ENCODE measurements around the gene NTN1. TPM values are rescaled to one million over a fixed set of nuclear protein-coding genes. Genes with fewer than 3 reads are reported as not detected.

Gene NTN1
- total RNA-seq, 1 donor from 2014 or later, result 15.9 TPM

DNA sequence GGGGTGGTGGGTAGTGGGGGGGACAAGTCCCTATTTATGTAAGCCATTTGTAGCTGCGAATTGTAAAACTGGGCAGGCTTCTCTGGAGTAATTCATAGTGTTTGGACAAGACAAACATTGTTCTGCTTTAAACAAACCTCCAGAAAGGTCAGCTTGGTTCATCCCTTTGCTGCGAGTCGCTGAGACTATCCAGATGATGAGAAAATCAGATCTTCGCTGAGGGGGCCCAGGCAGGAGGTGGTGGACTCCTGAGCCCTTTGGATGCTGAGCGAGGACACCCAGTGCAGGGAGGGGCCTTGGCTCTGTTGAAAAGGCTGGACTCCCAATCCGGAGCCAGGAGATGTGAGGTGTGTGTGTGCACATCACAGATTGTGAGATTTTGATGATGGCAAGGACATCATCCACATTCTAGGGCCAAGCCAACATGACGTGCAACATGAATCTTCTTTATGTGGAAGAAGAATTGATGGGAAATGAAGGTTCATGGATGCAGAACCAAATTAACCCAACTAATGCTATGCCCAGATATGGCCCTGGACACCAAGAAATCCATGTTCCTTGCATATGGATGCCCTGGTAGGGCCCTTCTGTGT is 15.0 kb upstream of the NTN1 start:
- no peak for DNase-seq

- no peak for DNase-seq
Measured at GRCh38 chr17:9007052-9007714, 14.1 kb upstream of the NTN1 start.

GRCh38 chr17:9009096-9009495 is 12.2 kb upstream of the NTN1 start:
- DNase-seq, result no peak

- no peak for DNase-seq
Measured at GRCh38 chr17:9009737-9010136, 11.6 kb upstream of the NTN1 start.

DNA sequence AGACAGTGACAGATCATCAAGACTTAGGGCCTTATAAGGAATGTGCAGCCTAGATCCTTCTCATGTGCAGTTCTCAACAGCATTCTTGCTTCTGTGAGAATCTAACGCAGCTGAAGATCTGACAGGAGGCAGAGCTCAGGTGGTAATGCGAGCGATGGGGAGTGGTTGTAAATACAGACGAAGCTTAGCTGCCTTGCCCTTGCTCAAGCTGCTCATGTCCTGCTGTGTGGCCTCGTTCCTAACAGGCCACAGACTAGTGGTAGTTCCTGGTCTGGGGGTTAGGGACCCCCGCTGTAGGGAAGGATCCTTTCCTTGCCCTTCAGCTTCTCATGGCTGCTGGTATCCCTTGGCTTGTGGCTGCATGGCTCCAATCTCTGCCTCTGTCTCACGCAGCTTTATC is 10.3 kb upstream of the NTN1 start:
- no peak for DNase-seq

DNA sequence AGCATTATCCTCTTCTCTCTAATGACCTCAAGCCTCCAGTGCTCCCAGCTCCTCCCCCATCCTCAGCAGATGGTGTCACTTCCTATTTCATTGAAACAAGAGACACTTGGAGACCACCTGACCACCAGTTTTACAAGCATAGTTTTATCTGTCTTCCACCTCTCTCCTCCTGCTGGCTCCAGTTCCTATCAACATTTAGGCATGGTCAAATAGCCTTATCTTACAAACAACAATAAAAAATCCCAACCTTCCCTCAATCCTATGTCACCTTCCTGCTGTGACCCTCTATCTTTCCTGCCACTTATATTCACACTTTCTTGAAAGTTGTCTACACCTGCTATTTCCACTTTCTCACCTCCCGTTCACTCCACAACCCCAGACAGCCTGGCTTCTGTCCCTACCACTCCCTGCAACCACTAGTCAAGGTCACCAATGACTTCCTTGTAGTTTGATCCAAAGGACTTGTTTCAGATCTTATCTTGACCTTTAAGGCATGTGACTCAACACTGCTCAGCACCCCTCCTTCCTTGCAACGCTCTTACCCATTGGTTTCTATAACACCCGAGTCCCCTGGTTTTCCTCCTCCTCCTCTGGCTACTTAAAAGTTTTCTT is 4.3 kb upstream of the NTN1 start:
- DNase-seq, result no peak

DNA sequence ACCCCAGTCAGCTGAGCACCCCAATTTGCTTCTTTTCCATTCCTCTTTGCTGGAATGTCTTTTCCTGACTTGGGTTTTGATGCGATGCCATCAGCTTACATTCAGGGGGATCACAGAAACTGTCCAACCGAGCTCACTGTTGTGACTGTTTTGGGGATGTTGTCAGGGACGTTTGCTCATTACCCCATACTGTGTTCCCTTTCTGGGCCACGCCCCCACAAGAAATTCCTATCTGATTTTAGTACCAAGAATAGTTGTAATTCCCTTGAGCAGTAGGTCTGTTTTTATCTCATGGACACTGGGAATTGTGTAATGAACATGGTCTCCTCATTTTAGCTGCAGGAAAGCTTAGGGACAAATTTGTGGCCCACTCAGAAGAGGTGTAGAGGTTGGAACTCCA is 2.6 kb upstream of the NTN1 start:
- DNase-seq, result no peak

- no peak for DNase-seq
Measured at GRCh38 chr17:9020096-9020823, 1.1 kb upstream of the NTN1 start.

DNA sequence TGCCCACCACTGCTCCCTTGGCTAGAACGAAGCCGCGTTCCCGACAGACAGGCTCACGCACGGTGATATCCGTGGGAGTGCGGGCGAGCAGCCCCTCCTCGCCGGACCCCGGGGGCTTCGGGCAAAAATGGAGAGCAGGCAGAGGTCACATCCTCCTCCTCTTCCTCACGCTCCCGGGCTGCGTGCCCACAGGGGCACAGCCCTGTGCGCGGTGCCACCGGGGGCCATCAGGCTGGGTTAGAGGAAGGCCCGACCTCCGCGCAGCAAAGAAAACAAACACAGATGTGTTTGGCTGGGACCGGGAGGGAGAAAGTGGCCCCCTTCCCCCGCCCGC is 519 bp upstream of the NTN1 start:
- no peak for DNase-seq

GRCh38 chr17:9021992-9022572 is 772 bp downstream of the NTN1 start:
- no peak for DNase-seq

DNA sequence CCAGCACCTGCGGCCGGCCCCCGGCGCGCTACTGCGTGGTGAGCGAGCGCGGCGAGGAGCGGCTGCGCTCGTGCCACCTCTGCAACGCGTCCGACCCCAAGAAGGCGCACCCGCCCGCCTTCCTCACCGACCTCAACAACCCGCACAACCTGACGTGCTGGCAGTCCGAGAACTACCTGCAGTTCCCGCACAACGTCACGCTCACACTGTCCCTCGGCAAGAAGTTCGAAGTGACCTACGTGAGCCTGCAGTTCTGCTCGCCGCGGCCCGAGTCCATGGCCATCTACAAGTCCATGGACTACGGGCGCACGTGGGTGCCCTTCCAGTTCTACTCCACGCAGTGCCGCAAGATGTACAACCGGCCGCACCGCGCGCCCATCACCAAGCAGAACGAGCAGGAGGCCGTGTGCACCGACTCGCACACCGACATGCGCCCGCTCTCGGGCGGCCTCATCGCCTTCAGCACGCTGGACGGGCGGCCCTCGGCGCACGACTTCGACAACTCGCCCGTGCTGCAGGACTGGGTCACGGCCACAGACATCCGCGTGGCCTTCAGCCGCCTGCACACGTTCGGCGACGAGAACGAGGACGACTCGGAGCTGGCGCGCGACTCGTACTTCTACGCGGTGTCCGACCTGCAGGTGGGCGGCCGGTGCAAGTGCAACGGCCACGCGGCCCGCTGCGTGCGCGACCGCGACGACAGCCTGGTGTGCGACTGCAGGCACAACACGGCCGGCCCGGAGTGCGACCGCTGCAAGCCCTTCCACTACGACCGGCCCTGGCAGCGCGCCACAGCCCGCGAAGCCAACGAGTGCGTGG is 1.5 kb downstream of the NTN1 start:
- DNase-seq, result no peak

- peak; percentile 54 for DNase-seq
Measured at GRCh38 chr17:9023392-9024218, 2.3 kb downstream of the NTN1 start.

DNA sequence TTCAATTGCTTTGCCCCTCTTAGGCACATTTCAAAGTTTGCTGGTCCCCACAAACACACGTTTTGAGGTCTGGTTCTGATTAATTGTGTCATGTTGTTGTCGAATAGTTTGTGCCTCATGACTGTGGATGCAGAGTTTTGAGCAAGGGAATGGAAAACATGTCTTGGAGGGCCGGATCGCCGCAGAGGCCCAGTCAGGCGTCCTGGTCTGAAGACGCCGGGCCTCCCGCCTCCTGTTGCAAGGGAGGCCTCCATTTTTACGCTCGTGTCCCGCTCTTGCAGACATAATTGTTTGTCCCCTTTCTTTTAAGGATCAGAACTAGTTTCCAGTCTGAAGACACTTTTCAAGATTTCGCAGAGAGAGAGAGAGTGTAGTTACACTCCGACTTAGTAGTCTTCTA is 3.2 kb downstream of the NTN1 start:
- DNase-seq, result peak; percentile 73

DNA sequence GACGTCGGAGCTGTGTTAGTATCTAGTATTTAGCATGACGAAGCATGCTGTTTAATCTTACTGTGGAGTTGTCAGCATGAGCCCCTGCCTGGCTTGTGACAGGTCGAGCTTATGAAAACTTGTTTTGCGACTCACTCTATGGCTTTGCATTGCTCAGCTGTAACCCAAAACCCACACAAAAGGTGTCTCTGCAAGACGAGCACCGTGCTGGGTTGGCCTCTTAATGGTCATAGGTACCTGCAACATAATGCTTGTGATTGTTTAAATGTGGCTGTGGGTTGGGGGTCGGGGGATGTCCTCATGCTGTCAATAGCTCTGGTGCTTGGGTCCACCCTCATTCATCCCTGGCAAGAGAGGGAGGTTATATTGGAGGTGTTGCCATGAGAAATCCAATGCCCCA is 5.4 kb downstream of the NTN1 start:
- DNase-seq, result no peak

DNA sequence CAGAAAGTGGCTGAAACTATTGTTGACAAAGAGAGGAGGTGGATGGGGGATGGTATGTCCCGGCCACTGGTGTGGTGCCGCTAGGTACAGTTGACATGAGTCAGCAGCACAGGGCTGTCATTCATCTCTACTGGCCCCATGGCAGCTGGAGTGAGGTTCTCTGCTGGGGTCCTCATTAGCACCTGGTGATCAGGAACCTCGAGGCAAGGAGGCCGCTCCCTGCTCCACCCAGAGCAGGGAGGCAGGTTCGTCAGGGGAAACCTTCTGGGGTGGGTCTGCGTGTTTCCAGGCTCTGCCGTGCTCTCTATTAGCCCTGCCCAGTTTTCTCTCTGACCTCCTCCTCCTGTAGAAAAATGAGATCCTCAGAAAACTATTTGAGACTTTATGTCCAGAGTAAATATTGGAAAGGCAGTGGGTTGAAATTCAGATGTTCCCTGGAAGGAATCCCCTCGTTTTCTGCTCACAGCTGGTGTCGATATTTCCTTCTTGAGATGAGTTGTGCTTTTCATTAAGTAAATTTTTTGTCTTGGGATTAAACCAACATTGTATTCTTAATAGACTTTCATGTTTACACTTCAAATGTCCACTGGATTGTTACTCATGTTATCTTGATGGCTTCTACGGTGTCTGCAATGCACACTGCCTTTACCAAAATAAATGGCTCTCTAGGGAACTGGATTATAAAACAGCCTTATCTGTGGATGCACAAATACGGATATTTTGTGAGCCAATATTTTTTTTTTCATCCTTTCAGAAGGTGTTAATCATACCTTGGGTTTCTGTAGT is 7.1 kb downstream of the NTN1 start:
- peak; percentile 67 for DNase-seq

DNA sequence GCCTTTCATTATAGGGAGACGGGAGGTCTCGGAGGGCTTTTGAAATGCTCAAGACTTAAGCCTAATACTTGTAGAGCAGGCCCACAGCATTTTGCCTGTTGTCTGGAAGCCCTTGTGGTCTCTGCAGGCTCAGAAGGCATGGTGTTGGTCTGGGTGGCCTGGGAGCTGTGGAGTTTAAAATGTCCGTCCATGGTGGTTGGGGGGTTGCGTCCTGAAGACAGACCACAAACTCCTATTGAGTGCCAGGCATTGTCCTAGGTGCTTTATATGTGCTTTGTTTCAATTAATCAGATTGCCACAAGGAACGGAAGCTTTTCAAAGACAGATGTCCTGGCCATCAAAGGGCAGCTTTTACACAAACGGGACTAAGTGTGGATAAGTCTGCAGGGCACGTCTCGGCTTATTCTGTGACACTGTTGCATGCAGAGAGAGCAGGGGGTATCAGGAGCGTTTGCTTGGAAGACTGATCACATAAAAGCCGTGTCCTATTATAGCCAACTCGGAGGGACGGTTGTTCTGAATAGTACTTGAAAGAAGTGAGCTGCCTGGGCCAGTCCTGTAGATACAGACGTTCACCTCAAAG is 7.8 kb downstream of the NTN1 start:
- no peak for DNase-seq

GRCh38 chr17:9032151-9032550 is 10.8 kb downstream of the NTN1 start:
- no peak for DNase-seq

GRCh38 chr17:9032583-9032982 is 11.3 kb downstream of the NTN1 start:
- no peak for DNase-seq

- DNase-seq, result no peak
Measured at GRCh38 chr17:9035249-9035648, 13.9 kb downstream of the NTN1 start.

DNA sequence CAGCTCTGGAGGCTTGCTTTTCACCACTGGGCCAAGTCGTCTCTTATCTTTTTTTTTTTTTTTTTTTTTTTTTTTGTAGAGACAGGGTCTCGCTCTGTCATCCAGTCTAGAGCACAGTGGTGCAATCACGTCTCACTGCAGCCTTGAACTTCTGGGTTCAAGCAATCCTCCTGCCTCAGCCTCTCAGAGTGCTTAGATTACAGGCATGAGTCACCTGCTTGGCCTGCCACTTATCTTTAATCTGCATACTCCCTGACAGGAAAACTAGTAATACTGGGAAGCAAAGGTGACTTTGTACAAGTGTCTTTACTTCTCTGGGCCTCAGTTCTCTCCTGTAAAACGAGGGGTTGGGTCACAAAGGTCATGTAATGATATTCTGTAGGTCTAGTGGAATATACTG is 15.0 kb downstream of the NTN1 start:
- no peak for DNase-seq
